SK-N-MC (cell line): ENCODE measurements around the gene MED27.

Experiments used
- EZH2 ChIP-seq: fragments of 200-600 bp; sonication (generic); IDR thresholded peaks from one replicate; pipeline ENCODE4 v1.6.1; 2017; ENCODE audit warnings: antibody characterized with exemption
- FOXP2 ChIP-seq: optimal IDR thresholded peaks from 2 replicates; pipeline ENCODE3; 2011; ENCODE audit warnings: mild to moderate bottlenecking, moderate library complexity; ENCODE audit not compliant: insufficient read depth; ENCODE audit errors: extremely low read length, control extremely low read depth
- POLR2AphosphoS5 ChIP-seq: IDR thresholded peaks from 2 replicates; pipeline ENCODE4 v1.6.1; 2012; ENCODE audit warnings: mild to moderate bottlenecking, low read depth, low read length, borderline replicate concordance

GRCh38 chr9:131865446-131866195, 214.0 kb downstream of the MED27 start:
- TF ChIP-seq POLR2AphosphoS5 (no peak), EZH2 (no peak), FOXP2 (no peak)
